HG02884 (cell line): Measurements from ENCODE around the gene STARD7.

Experiments
- ATAC-seq: cut with Tn5 transposase; IDR thresholded peaks from one replicate; pipeline ENCODE4 v1.9.1; 2021; ENCODE audit warnings: mild to moderate bottlenecking, moderate library complexity; ENCODE audit not compliant: unreplicated experiment

STARD7 gene

GRCh38 chr2:96201338-96201737 is 7.3 kb downstream of the STARD7 start:
- ATAC-seq, result no peak

- ATAC-seq, result no peak
Measured at GRCh38 chr2:96198921-96199320, 9.7 kb downstream of the STARD7 start.

GRCh38 chr2:96197546-96198255 is 10.9 kb downstream of the STARD7 start:
- no peak for ATAC-seq

GRCh38 chr2:96195410-96196066 is 13.1 kb downstream of the STARD7 start:
- ATAC-seq, result no peak

DNA sequence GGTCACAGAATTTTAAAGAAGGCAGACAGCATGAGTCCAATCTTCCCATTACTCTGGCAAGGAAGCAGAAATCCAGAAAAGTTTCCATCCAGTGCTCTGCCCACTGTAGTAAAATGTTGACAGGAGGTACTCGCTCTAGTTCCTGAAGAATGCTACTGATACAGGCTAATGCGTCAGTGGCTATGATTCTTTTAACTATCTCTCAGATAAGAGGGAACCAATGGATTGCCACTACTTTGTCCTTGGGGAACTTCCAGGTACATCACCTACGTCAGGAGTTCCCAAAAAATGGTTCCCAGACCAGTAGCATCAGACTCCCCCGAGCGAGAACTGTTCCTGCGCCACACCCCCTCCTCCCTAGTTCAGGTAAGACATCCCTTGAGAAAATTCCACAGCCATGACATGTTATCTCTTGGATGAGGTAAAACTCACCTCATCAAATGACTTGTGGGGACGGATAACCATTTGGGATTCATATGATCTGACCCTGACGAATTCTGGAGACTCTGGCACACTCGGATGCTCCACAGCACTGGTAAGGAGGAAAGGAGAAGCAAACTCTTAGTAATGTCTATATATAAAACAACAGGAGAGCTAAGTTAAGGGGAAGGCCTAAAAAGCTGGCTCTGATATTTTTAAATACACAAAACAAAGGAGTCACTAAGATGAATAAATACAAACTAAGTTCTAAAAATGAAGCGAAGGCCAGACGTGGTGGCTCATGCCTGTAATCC is 16.5 kb downstream of the STARD7 start:
- ATAC-seq, result no peak

DNA sequence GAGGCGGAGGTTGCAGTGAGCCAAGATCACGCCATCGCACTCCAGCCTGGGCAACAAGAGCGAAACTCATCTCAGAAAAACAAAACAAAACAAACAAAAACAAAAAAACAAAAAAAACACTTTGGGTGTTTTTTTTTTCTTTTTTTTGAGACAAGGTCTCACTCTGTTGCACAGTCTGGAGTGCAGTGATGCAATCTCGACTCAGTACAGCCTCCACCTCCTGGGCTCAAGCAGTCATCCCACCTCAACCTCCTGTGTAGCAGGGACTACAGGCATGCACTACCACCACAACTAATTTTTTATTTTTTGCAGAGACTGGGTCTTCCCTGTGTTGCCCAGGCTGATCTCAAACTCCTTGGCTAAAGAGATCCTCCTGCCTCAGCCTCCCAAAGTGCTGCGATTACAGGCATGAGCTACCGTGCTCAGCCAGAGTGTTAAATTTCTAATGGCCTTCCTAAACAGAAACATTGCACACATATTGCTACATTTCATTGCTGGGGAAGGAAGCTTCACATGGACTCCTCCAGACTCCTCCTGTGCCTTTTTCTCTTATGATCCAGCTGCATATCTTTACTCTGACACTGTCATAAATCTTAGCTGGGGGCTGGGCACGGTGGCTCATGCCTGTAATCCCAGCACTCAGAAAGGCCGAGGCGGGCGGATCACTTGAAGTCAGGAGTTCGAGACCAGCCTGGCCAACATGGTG is 19.7 kb downstream of the STARD7 start:
- ATAC-seq, result no peak

- no peak for ATAC-seq
Measured at GRCh38 chr2:96186562-96186961, 22.1 kb downstream of the STARD7 start.

- ATAC-seq, result no peak
Measured at GRCh38 chr2:96185516-96185915, 23.1 kb downstream of the STARD7 start.

GRCh38 chr2:96184989-96185388 is 23.6 kb downstream of the STARD7 start:
- ATAC-seq, result no peak

DNA sequence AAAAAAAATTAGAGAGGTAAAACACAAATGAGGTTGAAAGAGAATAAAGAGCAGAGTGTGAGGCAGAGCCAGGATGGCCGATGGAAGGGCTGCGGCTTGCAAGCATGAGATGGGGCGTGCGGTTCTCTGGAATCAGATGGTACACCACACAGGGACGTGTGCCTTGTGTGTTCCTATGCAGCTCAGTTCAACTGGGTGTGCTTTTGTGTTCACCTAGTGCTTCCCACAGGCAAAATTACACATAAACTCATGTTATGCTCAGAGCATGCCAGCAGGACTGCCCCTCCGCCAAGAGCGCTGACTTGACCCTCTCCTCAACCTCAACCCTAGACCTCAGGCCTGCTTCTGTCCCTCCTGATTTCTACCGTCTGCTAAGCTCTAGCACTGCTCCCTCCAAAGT is 24.4 kb downstream of the STARD7 start:
- ATAC-seq, result no peak

DNA sequence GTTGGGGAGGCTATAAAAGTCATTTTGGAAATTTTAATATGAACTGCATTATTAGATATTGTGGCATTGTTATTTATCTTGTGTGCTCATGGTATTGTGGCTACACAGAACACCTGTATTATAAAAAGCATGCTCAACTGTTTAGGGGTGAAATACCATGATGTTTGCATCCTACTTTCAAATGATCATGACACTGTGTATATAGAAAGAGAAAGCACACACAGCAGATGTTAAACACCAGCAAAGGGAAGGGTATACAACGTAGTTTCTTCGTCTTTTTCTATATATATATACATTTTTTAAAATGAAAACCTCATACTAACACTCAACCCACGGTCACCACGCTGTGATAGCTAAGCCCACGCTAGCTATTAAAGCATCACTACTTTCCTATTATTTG is 27.1 kb downstream of the STARD7 start:
- no peak for ATAC-seq

DNA sequence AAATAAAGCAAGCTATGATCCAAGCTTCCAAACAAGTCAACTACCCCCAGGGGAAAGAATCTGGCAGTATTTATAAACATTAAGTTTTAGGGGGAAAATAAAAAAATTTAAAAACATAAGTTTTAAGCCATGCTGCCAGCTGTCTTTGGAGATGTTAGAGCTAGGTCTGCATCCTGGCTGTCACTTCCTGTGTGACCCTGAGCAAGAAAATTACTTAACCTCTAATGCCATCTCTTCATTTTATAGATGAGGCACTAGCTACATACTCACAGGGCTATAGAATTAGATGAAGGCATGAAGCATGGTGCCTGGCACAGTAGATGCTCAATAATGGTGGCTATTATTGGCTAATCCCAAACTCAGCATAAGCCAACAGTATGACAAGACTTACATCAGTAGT is 28.1 kb downstream of the STARD7 start:
- ATAC-seq, result no peak

- ATAC-seq, result no peak
Measured at GRCh38 chr2:96180002-96180401, 28.6 kb downstream of the STARD7 start.

GRCh38 chr2:96176661-96177060 is 32.0 kb downstream of the STARD7 start:
- ATAC-seq, result no peak

DNA sequence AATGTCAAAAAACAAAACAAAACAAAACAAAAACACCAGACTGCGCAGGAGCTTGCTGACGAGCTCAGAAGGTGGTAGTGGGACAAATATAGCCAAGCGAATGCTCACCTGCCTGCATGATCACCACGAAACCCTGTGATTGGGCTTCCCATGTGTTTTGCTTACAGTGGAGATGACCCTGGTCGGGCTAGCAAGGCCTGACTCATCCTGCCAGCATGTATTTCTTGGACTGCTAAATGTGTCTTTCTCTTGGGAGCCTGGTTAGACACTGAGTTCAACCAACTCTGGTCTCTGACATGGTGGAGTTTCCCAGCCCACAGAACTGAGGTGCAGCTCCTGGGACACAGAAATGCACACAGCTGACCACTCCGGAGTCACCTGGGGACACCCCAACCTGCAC is 32.7 kb downstream of the STARD7 start:
- ATAC-seq, result no peak

GRCh38 chr2:96174251-96175144 is 34.1 kb downstream of the STARD7 start:
- ATAC-seq, result no peak

GRCh38 chr2:96171831-96172230 is 36.8 kb downstream of the STARD7 start:
- ATAC-seq, result no peak

GRCh38 chr2:96170626-96171025 is 38.0 kb downstream of the STARD7 start:
- ATAC-seq, result no peak

DNA sequence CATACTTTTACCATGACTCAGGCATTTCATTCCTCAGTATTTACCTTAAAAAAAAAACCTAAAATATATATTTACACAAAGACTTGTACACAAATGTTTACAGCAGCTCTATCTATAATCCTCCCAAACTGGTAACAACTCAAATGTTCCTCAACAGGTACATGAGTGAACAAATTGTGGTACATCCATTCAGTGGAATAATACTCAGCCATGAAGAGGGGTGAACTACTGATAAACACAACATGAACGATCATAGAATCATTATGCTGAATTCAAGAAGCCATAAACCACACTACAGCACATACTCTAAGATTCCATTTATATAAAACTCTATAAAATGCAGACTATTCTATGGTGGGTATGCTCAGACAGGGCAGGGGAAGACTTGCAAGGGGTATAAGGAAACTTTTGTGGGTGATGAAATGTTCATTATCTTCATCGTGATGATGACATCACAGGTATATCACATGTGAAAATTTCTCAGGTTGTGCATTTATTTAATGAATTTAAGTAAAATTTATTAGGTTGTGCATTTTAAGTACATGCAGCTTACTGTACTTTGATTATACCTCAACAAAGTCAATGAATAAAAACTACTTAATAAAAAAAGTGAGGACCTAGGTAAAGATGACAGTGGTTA is 38.6 kb downstream of the STARD7 start:
- ATAC-seq, result no peak
